ENCODE data around the gene FANCL. TPM values are rescaled to one million over a fixed set of nuclear protein-coding genes. Genes with fewer than 3 reads are reported as not detected.
A peak's percentile ranks its signal among the peaks of the same experiment; 100 is the strongest.
"Not testable (repeated sequence)": the region's sequence is repeated elsewhere in the genome, so short reads cannot be mapped to it uniquely, and the experiment has no call there.

FANCL gene
- total RNA-seq, 1 donor from 2014 or later: 3.2 TPM

GRCh38 chr2:58266211-58266610, 25.1 kb upstream of the FANCL start:
- no peaks in the 10 kb centered on the region for H3K4me1 ChIP-seq
- H3K36me3 ChIP-seq: no peaks in the 10 kb centered on the region
- no peak for TF ChIP-seq CTCF (IDR thresholded peaks at IDR 0.05)
- no peaks in the 10 kb centered on the region for H3K9me3 ChIP-seq
- no peak for DNase-seq (ENCODE audit: low spot score in 2 of 2)
- intact Hi-C loops (cut with DNase I): no loop called here
- no peak overlapping the region for H3K4me3 ChIP-seq
- H3K27me3 ChIP-seq: no peaks in the 10 kb centered on the region
- no peak overlapping the region for H3K27ac ChIP-seq

GRCh38 chr2:58261209-58261608, 20.1 kb upstream of the FANCL start:
- intact Hi-C loops (cut with DNase I): no loop called here
- no peaks in the 10 kb centered on the region for H3K4me1 ChIP-seq
- H3K27ac ChIP-seq: no peak overlapping the region
- H3K36me3 ChIP-seq: no peaks in the 10 kb centered on the region
- H3K27me3 ChIP-seq: no peaks in the 10 kb centered on the region
- DNase-seq (ENCODE audit: low spot score in 2 of 2): no peak
- H3K9me3 ChIP-seq: no peaks in the 10 kb centered on the region
- no peak for TF ChIP-seq CTCF (IDR thresholded peaks at IDR 0.05)
- H3K4me3 ChIP-seq: no peak overlapping the region

GRCh38 chr2:58258456-58258855, 17.3 kb upstream of the FANCL start:
- H3K4me3 ChIP-seq; H3K9me3 ChIP-seq; H3K27ac ChIP-seq; H3K4me1 ChIP-seq; intact Hi-C loops (cut with DNase I); H3K36me3 ChIP-seq; DNase-seq (ENCODE audit: low spot score in 2 of 2); H3K27me3 ChIP-seq: not testable (repeated sequence)

- H3K36me3 ChIP-seq; intact Hi-C loops (cut with DNase I); H3K27ac ChIP-seq; H3K27me3 ChIP-seq; H3K9me3 ChIP-seq; DNase-seq (ENCODE audit: low spot score in 2 of 2); H3K4me1 ChIP-seq; H3K4me3 ChIP-seq: not testable (repeated sequence)
Observed at GRCh38 chr2:58251331-58252201, 10.4 kb upstream of the FANCL start.

GRCh38 chr2:58241546-58241864, 380 bp upstream of the FANCL start:
- Histone ChIP-seq H3K36me3 (no peaks in the 10 kb centered on the region), H3K4me3 (peak overlapping the region; percentile 79 to 98), H3K9me3 (no peaks in the 10 kb centered on the region), H3K27ac (peak overlapping the region; percentile 70 to 82), H3K27me3 (no peaks in the 10 kb centered on the region), H3K4me1 (peaks cover 0 to 4% of the 10 kb centered on the region in 2 donors)
- DNase-seq (ENCODE audit: low spot score in 2 of 2): no peak
- TF ChIP-seq CTCF (IDR thresholded peaks at IDR 0.05): no peak
- intact Hi-C loops (cut with DNase I): loop anchor here (2.0 kb wide), 1 partner anchor 195 kb away; the partner anchor contains the start of gene VRK2

- no peak for DNase-seq (ENCODE audit: low spot score in 2 of 2)
- Histone ChIP-seq H3K9me3 (no peaks in the 10 kb centered on the region), H3K4me1 (peaks cover 0 to 4% of the 10 kb centered on the region in 2 donors), H3K27me3 (no peaks in the 10 kb centered on the region), H3K4me3 (no peak overlapping the region), H3K36me3 (no peaks in the 10 kb centered on the region), H3K27ac (no peak overlapping the region)
- intact Hi-C loops (cut with DNase I): no loop called here
- TF ChIP-seq CTCF (IDR thresholded peaks at IDR 0.05): no peak
Observed at GRCh38 chr2:58239243-58239925, 1.7 kb downstream of the FANCL start.

Measured in ascending aorta (tissue), 2 donors.